Measurements from ENCODE around the gene WDR93. TPM values are rescaled to one million over a fixed set of nuclear protein-coding genes. Genes with fewer than 3 reads are reported as not detected.

The WDR93 gene
- polyA plus RNA-seq, 3 donors = not detected

- Mint-ChIP-seq H3K27ac (no peak overlapping the region), H3K4me3 (peak overlapping the region; percentile 61 to 73), H3K4me1 (peaks cover 9% of the 10 kb centered on the region), H3K9me3 (peaks cover 0 to 6% (median 0%) of the 10 kb centered on the region in 7 donors), H3K27me3 (ENCODE audit: low read depth in 3 of 3) (peaks cover 12 to 24% (median 23%) of the 10 kb centered on the region in 3 donors), H3K36me3 (peaks cover 0 to 3% of the 10 kb centered on the region in 2 donors)
- H3K36me3 ChIP-seq (replicated peaks in 1 of 2; ENCODE audit: control insufficient read depth in 1 of 2, insufficient read depth in 2 of 2, low read length in 2 of 2) = no peaks in the 10 kb centered on the region
- peak overlapping the region; percentile 77 for H3K4me2 ChIP-seq (replicated peaks; ENCODE audit: extremely low read depth, low read length, poor library complexity, severe bottlenecking)
- no peak for TF ChIP-seq CTCF (IDR thresholded peaks at IDR 0.05)
- H4K20me1 ChIP-seq (ENCODE audit: insufficient read depth, low read length) = no peaks in the 10 kb centered on the region
- H3K9me3 ChIP-seq (replicated peaks in 1 of 2; ENCODE audit: control insufficient read depth in 1 of 2, insufficient read depth in 1 of 2, low read length in 2 of 2) = no peaks in the 10 kb centered on the region
- WGBS (ENCODE audit: insufficient coverage) = 2% methylated on average over 72 of the region's 72 CpGs
- peaks cover 5 to 18% of the 10 kb centered on the region in 2 donors for H3K27me3 ChIP-seq (ENCODE audit: control insufficient read depth in 2 of 2, insufficient read depth in 2 of 2, low read length in 2 of 2)
- H3K79me2 ChIP-seq (ENCODE audit: insufficient read depth, low read length) = no peaks in the 10 kb centered on the region
- peak; percentile 15 to 33 (median 28) for DNase-seq
- peaks cover 6% of the 10 kb centered on the region in 2 donors for H3K4me1 ChIP-seq (ENCODE audit: control insufficient read depth in 1 of 2, insufficient read depth in 2 of 2, low read length in 2 of 2)
- intact Hi-C loops (cut with micrococcal nuclease) = no loop called here
- peak overlapping the region; percentile 21 to 65 (median 22) for H3K4me3 ChIP-seq (replicated peaks in 1 of 3; ENCODE audit: low read depth in 2 of 3, low read length in 3 of 3)
- H3K27ac ChIP-seq (ENCODE audit: low read depth in 1 of 2, low read length in 2 of 2) = no peak overlapping the region
- H2AFZ ChIP-seq (ENCODE audit: insufficient read depth, low read depth, low read length, poor library complexity, severe bottlenecking) = peak overlapping the region; percentile 86
- peak overlapping the region; percentile 27 for H3K9ac ChIP-seq (ENCODE audit: insufficient read depth, low read length, poor library complexity, severe bottlenecking)
Observed at GRCh38 chr15:89665449-89666181, 25.0 kb upstream of the WDR93 start.

GRCh38 chr15:89666184-89666857, 24.3 kb upstream of the WDR93 start:
- intact Hi-C loops (cut with micrococcal nuclease) = no loop called here
- Mint-ChIP-seq H3K36me3 (peaks cover 0 to 3% of the 10 kb centered on the region in 2 donors), H3K4me1 (peaks cover 9% of the 10 kb centered on the region), H3K27ac (no peak overlapping the region), H3K4me3 (peak overlapping the region; percentile 61 to 67), H3K9me3 (peaks cover 0 to 6% (median 0%) of the 10 kb centered on the region in 7 donors), H3K27me3 (ENCODE audit: low read depth in 3 of 3) (peaks cover 12 to 22% (median 21%) of the 10 kb centered on the region in 3 donors)
- no peak for TF ChIP-seq CTCF (IDR thresholded peaks at IDR 0.05)
- Histone ChIP-seq H3K9me3 (replicated peaks in 1 of 2; ENCODE audit: control insufficient read depth in 1 of 2, insufficient read depth in 1 of 2, low read length in 2 of 2) (no peaks in the 10 kb centered on the region), H4K20me1 (ENCODE audit: insufficient read depth, low read length) (no peaks in the 10 kb centered on the region), H3K27ac (ENCODE audit: low read depth in 1 of 2, low read length in 2 of 2) (no peak overlapping the region), H3K79me2 (ENCODE audit: insufficient read depth, low read length) (no peaks in the 10 kb centered on the region), H3K36me3 (replicated peaks in 1 of 2; ENCODE audit: control insufficient read depth in 1 of 2, insufficient read depth in 2 of 2, low read length in 2 of 2) (no peaks in the 10 kb centered on the region), H3K27me3 (ENCODE audit: control insufficient read depth in 2 of 2, insufficient read depth in 2 of 2, low read length in 2 of 2) (peaks cover 5 to 17% of the 10 kb centered on the region in 2 donors), H3K4me3 (replicated peaks in 1 of 3; ENCODE audit: low read depth in 2 of 3, low read length in 3 of 3) (peak overlapping the region in 1 of 3 experiments; percentile 65), H3K9ac (ENCODE audit: insufficient read depth, low read length, poor library complexity, severe bottlenecking) (peak overlapping the region; percentile 27), H3K4me1 (ENCODE audit: control insufficient read depth in 1 of 2, insufficient read depth in 2 of 2, low read length in 2 of 2) (peaks cover 6% of the 10 kb centered on the region in 2 donors), H3K4me2 (replicated peaks; ENCODE audit: extremely low read depth, low read length, poor library complexity, severe bottlenecking) (peak overlapping the region; percentile 77), H2AFZ (ENCODE audit: insufficient read depth, low read depth, low read length, poor library complexity, severe bottlenecking) (peak overlapping the region; percentile 86)
- 100% methylated on average over 3 of the region's 8 CpGs for WGBS (ENCODE audit: insufficient coverage)
- DNase-seq = no peak

All from CD14-positive monocyte (primary cell).